HTERT RPE-1 (cell line): ENCODE data around the gene AVPI1.
"Not testable (repeated sequence)": the region's sequence is repeated elsewhere in the genome, so short reads cannot be mapped to it uniquely, and the experiment has no call there.

Source experiments
- in situ Hi-C: fragments of 300-500 bp; cut with MboI; formaldehyde crosslinking; loops from 4 replicates; pipeline ENCODE4 v1.14.3; 2020; ENCODE audit warnings: low sequenced_read_pairs

Gene AVPI1

DNA sequence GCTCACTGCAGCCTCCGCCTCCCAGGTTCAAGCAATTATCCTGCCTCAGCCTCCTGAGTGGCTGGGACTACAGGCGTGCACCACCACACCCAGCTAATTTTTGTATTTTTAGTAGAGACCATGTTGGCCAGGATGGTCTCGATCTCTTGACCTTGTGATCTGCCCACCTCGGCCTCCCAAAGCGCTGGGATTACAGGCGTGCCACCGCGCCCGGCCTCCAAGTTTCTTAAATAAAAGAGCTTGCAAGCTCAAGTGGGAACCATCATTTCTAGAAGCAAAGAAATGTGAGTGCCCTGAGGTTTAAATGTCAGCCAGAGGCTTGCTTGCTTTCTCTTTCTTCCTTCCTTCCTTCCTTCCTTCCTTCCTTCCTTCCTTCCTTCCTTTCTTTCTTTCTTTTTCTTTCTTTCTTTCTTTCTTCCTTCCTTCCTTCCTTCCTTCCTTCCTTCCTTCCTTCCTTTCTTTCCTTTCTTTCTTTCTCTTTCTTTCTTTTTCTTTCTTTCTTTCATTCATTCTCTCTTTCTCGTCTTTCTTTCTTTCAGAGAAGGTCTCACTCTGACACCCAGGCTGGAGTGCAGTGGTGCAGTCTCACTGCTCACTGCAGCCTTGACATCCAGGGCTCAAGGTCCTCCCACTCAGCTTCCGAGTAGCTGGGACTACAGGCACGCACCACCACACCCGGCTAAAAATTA lies 44.4 kb downstream of the AVPI1 start:
- in situ Hi-C loops: not testable (repeated sequence)

DNA sequence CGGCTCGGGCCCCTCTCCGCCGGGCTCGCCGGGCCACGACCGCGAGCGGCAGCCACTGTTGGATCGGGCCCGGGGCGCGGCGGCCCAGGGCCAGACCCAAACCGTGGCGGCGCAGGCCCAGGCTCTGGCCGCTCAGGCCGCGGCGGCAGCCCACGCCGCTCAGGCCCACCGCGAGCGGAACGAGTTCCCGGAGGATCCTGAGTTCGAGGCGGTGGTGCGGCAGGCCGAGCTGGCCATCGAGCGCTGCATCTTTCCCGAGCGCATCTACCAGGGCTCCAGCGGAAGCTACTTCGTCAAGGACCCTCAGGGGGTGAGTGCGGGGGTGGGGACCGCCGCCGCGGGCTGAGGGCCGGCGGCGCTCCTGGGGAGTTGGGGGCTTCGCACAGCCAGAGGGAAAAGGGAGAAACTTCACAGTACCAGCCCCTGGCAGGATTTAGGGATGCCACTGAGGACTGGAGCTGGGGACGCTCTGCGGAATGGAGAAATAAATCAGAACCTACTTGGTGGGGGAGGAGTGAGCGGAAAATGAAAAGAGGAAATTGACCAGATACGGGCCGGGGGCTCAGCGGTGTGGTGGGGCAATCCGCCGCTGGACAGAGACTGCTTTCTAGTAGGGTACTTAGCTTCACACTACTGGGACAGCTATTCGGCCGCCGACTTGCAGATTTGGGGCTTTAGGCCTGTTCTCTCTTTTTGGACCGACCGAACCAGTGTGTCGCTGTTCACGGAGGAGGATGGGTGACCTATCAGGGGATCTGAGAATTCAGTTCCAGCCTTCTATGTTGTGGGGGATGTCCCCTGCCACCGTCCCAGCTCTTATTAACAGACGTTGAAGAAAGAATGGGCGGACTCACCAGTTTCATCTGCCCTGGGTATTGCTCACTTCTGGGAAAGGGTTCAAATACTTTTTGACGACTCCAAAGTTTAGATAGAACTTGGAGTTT lies 45.9 kb downstream of the AVPI1 start:
- in situ Hi-C loops: no loop called here

GRCh38 chr10:97640174-97640867 lies 46.7 kb downstream of the AVPI1 start, which contains the start of gene PI4K2A:
PI4K2A (plus strand) TSS chr10:97640671; CDS start chr10:97640743, 72 bp downstream.
- in situ Hi-C loops: no loop called here

- in situ Hi-C loops: not testable (repeated sequence)
These were observed 48.0 kb downstream of the AVPI1 start for GRCh38 chr10:97639090-97639489.

GRCh38 chr10:97635577-97635976 lies 51.5 kb downstream of the AVPI1 start:
- in situ Hi-C loops: no loop called here

- in situ Hi-C loops: no loop called here
These were observed 53.1 kb downstream of the AVPI1 start for GRCh38 chr10:97633921-97634320.

DNA sequence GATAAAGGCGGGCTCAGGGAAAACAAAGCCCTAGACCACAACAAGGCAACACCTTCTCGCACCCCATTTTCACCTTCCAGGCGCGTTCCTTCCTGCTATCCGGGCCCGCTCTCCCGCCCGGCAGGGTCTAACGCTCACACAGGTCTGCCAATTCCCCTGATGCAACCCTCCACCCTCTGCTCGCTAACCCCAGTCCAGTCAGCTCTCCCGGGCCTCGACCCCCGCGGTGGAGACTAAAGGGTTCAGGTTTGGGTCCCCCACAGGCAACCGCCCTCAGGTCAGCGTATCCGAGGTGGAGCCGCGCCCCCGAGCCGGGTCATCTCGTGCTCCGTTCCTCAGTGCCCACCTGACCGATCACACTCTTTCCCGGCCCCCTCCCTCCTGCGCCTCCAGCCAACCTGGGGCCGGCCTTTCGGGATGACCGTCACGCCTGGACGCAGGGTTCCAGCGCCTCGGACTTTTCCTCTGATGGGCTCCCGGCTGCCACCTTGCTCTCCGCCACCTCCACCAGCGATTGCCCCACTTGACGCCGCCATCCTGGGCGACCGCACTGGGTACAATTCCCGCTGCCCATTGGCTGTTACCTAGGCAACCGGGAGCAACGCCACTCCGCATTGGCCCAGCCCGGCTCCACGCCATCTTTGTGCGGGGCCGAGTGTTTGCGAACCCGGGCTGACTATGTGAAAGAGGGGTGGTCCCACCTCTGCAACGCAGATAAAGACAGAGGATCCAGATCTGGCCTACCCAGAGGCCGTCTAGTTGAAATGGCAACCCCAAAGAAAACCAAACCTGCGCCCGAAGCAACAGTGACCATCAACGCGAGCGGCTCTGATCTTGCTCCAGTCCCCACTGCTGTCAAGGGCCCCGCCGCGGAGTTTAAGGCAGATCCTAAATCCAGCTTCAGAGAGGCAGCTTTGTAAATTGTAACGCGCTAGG lies 53.8 kb downstream of the AVPI1 start, which contains the start of gene MORN4:
Gene MORN4 (minus strand): TSS at position 552 of the 936 bp plus-strand sequence. CDS start 13,847 bp downstream, outside the sequence.
- in situ Hi-C loops: no loop called here

DNA sequence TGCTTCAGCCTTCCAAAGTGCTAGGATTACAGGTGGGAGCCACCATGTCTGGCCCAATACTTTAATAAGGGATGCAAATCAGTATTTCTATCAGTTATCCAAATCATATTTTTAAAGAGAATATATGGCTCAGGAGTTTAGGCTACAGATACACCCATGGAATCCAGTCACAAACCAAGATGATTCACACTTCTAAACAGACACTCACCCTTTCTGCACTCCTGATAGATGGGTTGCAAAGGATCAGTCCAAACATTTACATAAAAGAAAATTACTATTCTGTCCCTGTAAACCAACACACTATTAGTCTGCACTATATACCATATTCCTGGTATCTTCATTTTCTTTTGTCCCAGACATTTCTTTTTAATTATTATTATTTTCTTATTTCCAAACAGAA lies 55.9 kb downstream of the AVPI1 start:
- in situ Hi-C loops: no loop called here

DNA sequence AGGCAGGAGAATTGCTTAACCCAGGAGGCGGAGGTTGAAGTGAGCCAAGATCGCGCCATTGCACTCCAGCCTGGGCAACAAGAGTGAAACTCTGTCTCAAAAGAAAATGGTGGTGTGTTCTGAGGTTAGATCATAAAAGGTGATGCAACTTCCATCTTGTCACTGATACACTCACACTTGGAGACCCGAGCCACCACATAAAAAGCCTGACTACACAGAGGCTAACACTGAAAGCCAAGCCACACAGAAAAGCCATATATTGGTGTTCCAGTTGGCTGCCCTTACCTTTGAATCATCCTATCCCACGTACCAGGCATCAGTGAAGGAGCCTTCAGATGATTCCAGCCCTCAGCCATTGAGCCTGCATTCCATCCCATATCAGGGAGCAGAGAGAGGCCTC lies 57.8 kb downstream of the AVPI1 start:
- in situ Hi-C loops: no loop called here

DNA sequence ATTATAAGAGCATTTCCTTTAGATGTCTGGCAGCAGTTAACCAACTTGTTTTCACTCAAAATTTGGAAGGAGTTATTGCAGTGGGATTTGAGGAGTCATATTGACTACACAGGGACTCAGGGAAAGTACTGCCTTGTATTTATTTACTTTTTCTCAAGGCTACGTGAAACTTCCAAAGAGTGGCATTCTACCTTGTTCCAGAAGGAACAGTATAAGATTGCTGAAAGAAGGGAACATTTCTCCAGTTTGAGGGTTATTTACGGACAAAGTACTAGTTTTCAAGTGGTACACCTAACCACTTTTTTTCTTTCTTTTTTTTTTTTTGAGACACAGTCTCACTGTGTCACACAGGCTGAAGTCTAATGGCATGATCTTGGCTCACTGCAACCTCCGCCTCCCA lies 58.8 kb downstream of the AVPI1 start:
- in situ Hi-C loops: no loop called here

- in situ Hi-C loops: no loop called here
These were observed 59.3 kb downstream of the AVPI1 start for GRCh38 chr10:97627731-97628130.
